ENCODE data around the gene CYTH4. TPM values are rescaled to one million over a fixed set of nuclear protein-coding genes. Genes with fewer than 3 reads are reported as not detected.

CYTH4 gene
- polyA plus RNA-seq, 1 donor (not counting 4 experiments of a cell fraction or from before 2014, with no cell fraction given), result 0.05 TPM

- dilution Hi-C loops (cut with MboI; ENCODE audit: extremely low pct_ligation_motif_present, low sequenced_read_pairs), result no loop called here
- FAIRE-seq, result no peak
- no peak for DNase-seq (ENCODE audit: low read depth, low spot score)
- Histone ChIP-seq H3K9me3 (ENCODE audit: control insufficient read depth, low read depth, low read length) (no peaks in the 10 kb centered on the region), H2AFZ (ENCODE audit: control insufficient read depth, low read length) (no peak overlapping the region), H3K9me1 (ENCODE audit: control insufficient read depth, extremely low read depth, insufficient read depth, low read length) (no peaks in the 10 kb centered on the region), H3K4me3 (ENCODE audit: control insufficient read depth in 2 of 3, extremely low read depth in 1 of 3, insufficient read depth in 2 of 3, low read depth in 1 of 3, low read length in 3 of 3) (no peak overlapping the region), H4K20me1 (ENCODE audit: control insufficient read depth, extremely low read depth, insufficient read depth, low read length) (no peaks in the 10 kb centered on the region), H3K36me3 (ENCODE audit: control insufficient read depth in 2 of 2, extremely low read depth in 1 of 2, insufficient read depth in 2 of 2, low read length in 2 of 2) (no peaks in the 10 kb centered on the region), H3K79me2 (ENCODE audit: control insufficient read depth, insufficient read depth, low read length) (no peaks in the 10 kb centered on the region), H3K9ac (ENCODE audit: control insufficient read depth, extremely low read depth, insufficient read depth, low read length) (no peak overlapping the region), H3K27ac (ENCODE audit: control insufficient read depth, insufficient read depth, low read length) (no peak overlapping the region), H3K4me1 (ENCODE audit: control insufficient read depth, extremely low read depth, insufficient read depth, low read length) (peaks cover 7% of the 10 kb centered on the region), H3K4me2 (ENCODE audit: control insufficient read depth, extremely low read depth, insufficient read depth, low read depth, low read length) (no peak overlapping the region), H3K27me3 (ENCODE audit: control insufficient read depth, extremely low read depth, insufficient read depth, low read length) (peaks cover 26% of the 10 kb centered on the region)
- TF ChIP-seq EZH2 (IDR thresholded peaks at IDR 0.05; ENCODE audit: low read length), result no peak
- TF ChIP-seq, protein P1, sequence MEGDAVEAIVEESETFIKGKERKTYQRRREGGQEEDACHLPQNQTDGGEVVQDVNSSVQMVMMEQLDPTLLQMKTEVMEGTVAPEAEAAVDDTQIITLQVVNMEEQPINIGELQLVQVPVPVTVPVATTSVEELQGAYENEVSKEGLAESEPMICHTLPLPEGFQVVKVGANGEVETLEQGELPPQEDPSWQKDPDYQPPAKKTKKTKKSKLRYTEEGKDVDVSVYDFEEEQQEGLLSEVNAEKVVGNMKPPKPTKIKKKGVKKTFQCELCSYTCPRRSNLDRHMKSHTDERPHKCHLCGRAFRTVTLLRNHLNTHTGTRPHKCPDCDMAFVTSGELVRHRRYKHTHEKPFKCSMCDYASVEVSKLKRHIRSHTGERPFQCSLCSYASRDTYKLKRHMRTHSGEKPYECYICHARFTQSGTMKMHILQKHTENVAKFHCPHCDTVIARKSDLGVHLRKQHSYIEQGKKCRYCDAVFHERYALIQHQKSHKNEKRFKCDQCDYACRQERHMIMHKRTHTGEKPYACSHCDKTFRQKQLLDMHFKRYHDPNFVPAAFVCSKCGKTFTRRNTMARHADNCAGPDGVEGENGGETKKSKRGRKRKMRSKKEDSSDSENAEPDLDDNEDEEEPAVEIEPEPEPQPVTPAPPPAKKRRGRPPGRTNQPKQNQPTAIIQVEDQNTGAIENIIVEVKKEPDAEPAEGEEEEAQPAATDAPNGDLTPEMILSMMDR (optimal IDR thresholded peaks at IDR 0.05 in 1 of 3, IDR thresholded peaks at IDR 0.05 in 1 of 3, conservative IDR thresholded peaks at IDR 0.05 in 1 of 3; ENCODE audit: extremely low read depth in 1 of 3, insufficient read depth in 2 of 3, low read length in 3 of 3), result no peak
Measured at GRCh38 chr22:37291559-37292298, 9.4 kb downstream of the CYTH4 start.

GRCh38 chr22:37292641-37293040 lies 10.3 kb downstream of the CYTH4 start:
- TF ChIP-seq EZH2 (IDR thresholded peaks at IDR 0.05; ENCODE audit: low read length), result no peak
- TF ChIP-seq, protein P1 (optimal IDR thresholded peaks at IDR 0.05 in 1 of 3, IDR thresholded peaks at IDR 0.05 in 1 of 3, conservative IDR thresholded peaks at IDR 0.05 in 1 of 3; ENCODE audit: extremely low read depth in 1 of 3, insufficient read depth in 2 of 3, low read length in 3 of 3), result no peak
- dilution Hi-C loops (cut with MboI; ENCODE audit: extremely low pct_ligation_motif_present, low sequenced_read_pairs), result no loop called here
- Histone ChIP-seq H3K9me1 (ENCODE audit: control insufficient read depth, extremely low read depth, insufficient read depth, low read length) (no peaks in the 10 kb centered on the region), H3K4me1 (ENCODE audit: control insufficient read depth, extremely low read depth, insufficient read depth, low read length) (peaks cover 7% of the 10 kb centered on the region), H3K79me2 (ENCODE audit: control insufficient read depth, insufficient read depth, low read length) (no peaks in the 10 kb centered on the region), H3K27ac (ENCODE audit: control insufficient read depth, insufficient read depth, low read length) (no peak overlapping the region), H4K20me1 (ENCODE audit: control insufficient read depth, extremely low read depth, insufficient read depth, low read length) (no peaks in the 10 kb centered on the region), H3K4me2 (ENCODE audit: control insufficient read depth, extremely low read depth, insufficient read depth, low read depth, low read length) (no peak overlapping the region), H3K27me3 (ENCODE audit: control insufficient read depth, extremely low read depth, insufficient read depth, low read length) (peaks cover 19% of the 10 kb centered on the region), H3K9me3 (ENCODE audit: control insufficient read depth, low read depth, low read length) (no peaks in the 10 kb centered on the region), H2AFZ (ENCODE audit: control insufficient read depth, low read length) (no peak overlapping the region), H3K4me3 (ENCODE audit: control insufficient read depth in 2 of 3, extremely low read depth in 1 of 3, insufficient read depth in 2 of 3, low read depth in 1 of 3, low read length in 3 of 3) (no peak overlapping the region), H3K9ac (ENCODE audit: control insufficient read depth, extremely low read depth, insufficient read depth, low read length) (no peak overlapping the region), H3K36me3 (ENCODE audit: control insufficient read depth in 2 of 2, extremely low read depth in 1 of 2, insufficient read depth in 2 of 2, low read length in 2 of 2) (no peaks in the 10 kb centered on the region)
- FAIRE-seq (no peak), DNase-seq (ENCODE audit: low read depth, low spot score) (no peak)
